Gastroesophageal sphincter (tissue), 3 donors: ENCODE results near the gene HCN1.

Experiments used
- EP300 ChIP-seq: sonication (generic); formaldehyde crosslinking; IDR thresholded peaks from one replicate; pipeline ENCODE4 v1.6.1; 2017; ENCODE audit warnings: antibody characterized with exemption, mild to moderate bottlenecking
- POLR2A ChIP-seq, 2 donors: fragments of 450-650 bp; IDR thresholded peaks; one replicate each; pipeline ENCODE4 v1.6.1; 2017; ENCODE audit warnings: antibody characterized with exemption in 2 of 2, mild to moderate bottlenecking in 2 of 2, moderate library complexity in 1 of 2
- POLR2AphosphoS5 ChIP-seq: sonication (generic); formaldehyde crosslinking; IDR thresholded peaks from one replicate; pipeline ENCODE4 v1.6.1; 2017; ENCODE audit warnings: antibody characterized with exemption
- TF ChIP-seq, protein P1 (sequence below), 4 experiments: fragments of 200-600 bp in 2 of 4; fragments of 450-650 bp in 2 of 4; sonication (generic) in 1 of 4; IDR thresholded peaks; one replicate each; pipeline ENCODE4 v1.5.1; 2017 to 2019; ENCODE audit warnings: antibody characterized with exemption in 4 of 4, mild to moderate bottlenecking in 2 of 4, moderate library complexity in 2 of 4

DNA sequence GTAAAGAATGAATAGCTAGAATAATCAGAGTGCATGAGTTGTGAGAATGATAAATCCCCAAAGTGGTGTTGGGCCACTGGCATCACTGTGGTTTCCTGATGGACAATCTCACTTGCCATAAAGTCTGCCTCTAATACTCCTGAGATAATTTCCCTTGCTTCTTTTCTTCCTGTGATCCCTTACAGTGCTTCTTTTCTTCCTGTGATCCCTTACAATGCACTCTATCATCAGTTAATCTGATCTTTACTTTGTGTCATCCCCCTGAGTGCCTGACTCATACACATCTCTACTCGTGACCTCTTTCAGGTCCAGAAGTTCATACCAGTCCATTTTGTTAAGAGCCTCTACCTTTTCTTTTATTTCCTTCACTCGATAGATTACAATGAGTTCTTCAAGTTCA, 418.3 kb downstream of the HCN1 start:
- TF ChIP-seq POLR2AphosphoS5 (no peak), POLR2A (IDR thresholded peaks at IDR 0.05) (no peak), EP300 (no peak)
- TF ChIP-seq, protein P1, sequence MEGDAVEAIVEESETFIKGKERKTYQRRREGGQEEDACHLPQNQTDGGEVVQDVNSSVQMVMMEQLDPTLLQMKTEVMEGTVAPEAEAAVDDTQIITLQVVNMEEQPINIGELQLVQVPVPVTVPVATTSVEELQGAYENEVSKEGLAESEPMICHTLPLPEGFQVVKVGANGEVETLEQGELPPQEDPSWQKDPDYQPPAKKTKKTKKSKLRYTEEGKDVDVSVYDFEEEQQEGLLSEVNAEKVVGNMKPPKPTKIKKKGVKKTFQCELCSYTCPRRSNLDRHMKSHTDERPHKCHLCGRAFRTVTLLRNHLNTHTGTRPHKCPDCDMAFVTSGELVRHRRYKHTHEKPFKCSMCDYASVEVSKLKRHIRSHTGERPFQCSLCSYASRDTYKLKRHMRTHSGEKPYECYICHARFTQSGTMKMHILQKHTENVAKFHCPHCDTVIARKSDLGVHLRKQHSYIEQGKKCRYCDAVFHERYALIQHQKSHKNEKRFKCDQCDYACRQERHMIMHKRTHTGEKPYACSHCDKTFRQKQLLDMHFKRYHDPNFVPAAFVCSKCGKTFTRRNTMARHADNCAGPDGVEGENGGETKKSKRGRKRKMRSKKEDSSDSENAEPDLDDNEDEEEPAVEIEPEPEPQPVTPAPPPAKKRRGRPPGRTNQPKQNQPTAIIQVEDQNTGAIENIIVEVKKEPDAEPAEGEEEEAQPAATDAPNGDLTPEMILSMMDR (IDR thresholded peaks at IDR 0.05), result no peak
